Adipocyte (in vitro differentiated cells): ENCODE data around the gene MICAL2.

Experiments used
- DNase-seq: peaks from one replicate; pipeline ENCODE4 v3.0.0-alpha.2; 2015; ENCODE audit warnings: low read depth
- H3K27me3 ChIP-seq: replicated peaks from 2 replicates; pipeline ENCODE4 v1.7.0; 2013; ENCODE audit warnings: mild to moderate bottlenecking, low read length, moderate library complexity; ENCODE audit not compliant: control insufficient read depth, insufficient read depth
- H3K36me3 ChIP-seq: 2 replicates; pipeline ENCODE4 v1.7.0; 2013; ENCODE audit warnings: low read length, mild to moderate bottlenecking, moderate library complexity; ENCODE audit not compliant: control insufficient read depth, insufficient read depth, severe bottlenecking
- H3K4me1 ChIP-seq: 2 replicates; pipeline ENCODE4 v1.7.0; 2013; ENCODE audit warnings: mild to moderate bottlenecking, low read length, moderate library complexity; ENCODE audit not compliant: control insufficient read depth, insufficient read depth
- H3K4me3 ChIP-seq: 2 replicates; pipeline ENCODE4 v1.7.0; 2013; ENCODE audit warnings: mild to moderate bottlenecking, low read length, moderate library complexity
- H3K9ac ChIP-seq: 2 replicates; pipeline ENCODE4 v1.7.0; 2013; ENCODE audit warnings: mild to moderate bottlenecking, low read length, moderate library complexity
- H3K9me3 ChIP-seq: 2 replicates; pipeline ENCODE4 v1.7.0; 2013; ENCODE audit warnings: mild to moderate bottlenecking, low read length, moderate library complexity; ENCODE audit not compliant: control insufficient read depth

Gene MICAL2

GRCh38 chr11:12102588-12103410 lies 7.6 kb upstream of the MICAL2 start:
- H3K36me3 ChIP-seq, result no peaks in the 10 kb centered on the region
- no peak overlapping the region for H3K4me3 ChIP-seq
- no peak for DNase-seq
- peaks cover 12% of the 10 kb centered on the region for H3K4me1 ChIP-seq
- H3K9me3 ChIP-seq, result no peaks in the 10 kb centered on the region
- H3K9ac ChIP-seq, result no peak overlapping the region
- H3K27me3 ChIP-seq, result peaks cover 13% of the 10 kb centered on the region

GRCh38 chr11:12103411-12104225 lies 6.8 kb upstream of the MICAL2 start:
- Histone ChIP-seq H3K27me3 (peaks cover 13% of the 10 kb centered on the region), H3K4me3 (no peak overlapping the region), H3K36me3 (no peaks in the 10 kb centered on the region), H3K9me3 (no peaks in the 10 kb centered on the region), H3K9ac (no peak overlapping the region), H3K4me1 (peaks cover 12% of the 10 kb centered on the region)
- DNase-seq, result no peak

GRCh38 chr11:12105471-12105870 lies 4.9 kb upstream of the MICAL2 start:
- no peak for DNase-seq
- no peaks in the 10 kb centered on the region for H3K36me3 ChIP-seq
- peaks cover 14% of the 10 kb centered on the region for H3K4me1 ChIP-seq
- peaks cover 13% of the 10 kb centered on the region for H3K27me3 ChIP-seq
- H3K4me3 ChIP-seq, result no peak overlapping the region
- H3K9ac ChIP-seq, result no peak overlapping the region
- no peaks in the 10 kb centered on the region for H3K9me3 ChIP-seq

GRCh38 chr11:12106101-12106500 lies 4.3 kb upstream of the MICAL2 start:
- Histone ChIP-seq H3K9ac (no peak overlapping the region), H3K4me3 (no peak overlapping the region), H3K4me1 (peaks cover 10% of the 10 kb centered on the region), H3K36me3 (no peaks in the 10 kb centered on the region), H3K9me3 (no peaks in the 10 kb centered on the region), H3K27me3 (peaks cover 13% of the 10 kb centered on the region)
- no peak for DNase-seq

GRCh38 chr11:12106501-12106900 lies 3.9 kb upstream of the MICAL2 start:
- peaks cover 11% of the 10 kb centered on the region for H3K4me1 ChIP-seq
- no peak overlapping the region for H3K4me3 ChIP-seq
- H3K9me3 ChIP-seq, result no peaks in the 10 kb centered on the region
- H3K27me3 ChIP-seq, result peaks cover 13% of the 10 kb centered on the region
- H3K36me3 ChIP-seq, result no peaks in the 10 kb centered on the region
- no peak overlapping the region for H3K9ac ChIP-seq
- DNase-seq, result no peak

GRCh38 chr11:12108875-12109453 lies 1.4 kb upstream of the MICAL2 start:
- H3K27me3 ChIP-seq, result peaks cover under 1% of the 10 kb centered on the region
- H3K9ac ChIP-seq, result no peak overlapping the region
- no peaks in the 10 kb centered on the region for H3K9me3 ChIP-seq

GRCh38 chr11:12109591-12110196 lies 696 bp upstream of the MICAL2 start:
- Histone ChIP-seq H3K27me3 (no peaks in the 10 kb centered on the region), H3K4me3 (peak overlapping the region; percentile 89), H3K4me1 (peaks cover 17% of the 10 kb centered on the region), H3K9ac (peak overlapping the region; percentile 83), H3K36me3 (no peaks in the 10 kb centered on the region), H3K9me3 (no peaks in the 10 kb centered on the region)
- DNase-seq, result no peak

More at GRCh38 chr11:12108875-12109453, 1.4 kb upstream of the MICAL2 start:
- DNase-seq, result no peak
- Histone ChIP-seq H3K36me3 (no peaks in the 10 kb centered on the region), H3K4me1 (peaks cover 17% of the 10 kb centered on the region), H3K4me3 (no peak overlapping the region)

- H3K4me1 ChIP-seq, result peaks cover 17% of the 10 kb centered on the region
- H3K9ac ChIP-seq, result peak overlapping the region; percentile 77
- no peaks in the 10 kb centered on the region for H3K36me3 ChIP-seq
- DNase-seq, result peak; percentile 54
- no peaks in the 10 kb centered on the region for H3K9me3 ChIP-seq
- no peaks in the 10 kb centered on the region for H3K27me3 ChIP-seq
- H3K4me3 ChIP-seq, result peak overlapping the region; percentile 89
Observed at GRCh38 chr11:12110714-12111548, 541 bp downstream of the MICAL2 start.

GRCh38 chr11:12111549-12112520 lies 1.4 kb downstream of the MICAL2 start:
- Histone ChIP-seq H3K27me3 (no peaks in the 10 kb centered on the region), H3K4me1 (peaks cover 17% of the 10 kb centered on the region), H3K9ac (peak overlapping the region; percentile 77), H3K9me3 (no peaks in the 10 kb centered on the region), H3K4me3 (peak overlapping the region; percentile 89), H3K36me3 (no peaks in the 10 kb centered on the region)
- peak; percentile 36 for DNase-seq
